Gastrocnemius medialis (tissue), 4 donors: ENCODE measurements around the gene EIPR1.

Experiments used
- POLR2A ChIP-seq, 2 donors: fragments of 450-650 bp; IDR thresholded peaks; one replicate each; pipeline ENCODE4 v1.6.1; 2017; ENCODE audit warnings: antibody characterized with exemption in 2 of 2, mild to moderate bottlenecking in 2 of 2, moderate library complexity in 2 of 2
- TF ChIP-seq, protein P1 (sequence below), 5 experiments: fragments of 450-650 bp in 3 of 5; fragments of 200-600 bp in 2 of 5; sonication (generic) in 2 of 5; IDR thresholded peaks in 4 of 5; conservative IDR thresholded peaks in 1 of 5; 1 replicate in 4 of 5; 2 replicates in 1 of 5; pipeline ENCODE4 v1.5.1; 2016 to 2019; ENCODE audit warnings: antibody characterized with exemption in 5 of 5, mild to moderate bottlenecking in 3 of 5, moderate library complexity in 3 of 5

DNA sequence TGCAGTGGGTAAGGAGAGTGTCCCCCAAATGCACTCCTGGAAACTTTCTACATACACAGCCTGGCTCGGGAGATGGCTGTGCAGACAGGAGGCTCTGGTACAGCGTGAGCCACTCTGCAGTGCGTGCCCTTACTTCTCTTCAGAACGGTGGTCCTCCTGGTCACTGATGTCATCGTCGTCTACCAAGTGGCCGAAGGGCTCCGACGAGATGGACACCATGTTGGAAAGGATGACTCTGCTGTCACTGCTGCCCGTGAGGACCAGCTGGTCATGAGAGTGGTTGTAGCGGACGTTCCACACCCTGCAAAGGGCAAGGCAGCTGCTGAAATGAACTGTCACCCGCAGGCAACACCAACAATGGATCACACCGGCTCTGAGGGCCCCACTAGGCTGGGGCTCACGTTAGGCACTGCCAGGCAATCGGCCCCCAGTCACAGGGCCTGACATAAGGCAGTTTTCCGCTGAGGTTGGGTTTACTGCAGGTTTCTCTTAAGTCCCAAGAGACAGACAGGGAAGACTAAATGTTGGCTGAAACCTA lies 185.3 kb downstream of the EIPR1 start:
- TF ChIP-seq, protein P1, sequence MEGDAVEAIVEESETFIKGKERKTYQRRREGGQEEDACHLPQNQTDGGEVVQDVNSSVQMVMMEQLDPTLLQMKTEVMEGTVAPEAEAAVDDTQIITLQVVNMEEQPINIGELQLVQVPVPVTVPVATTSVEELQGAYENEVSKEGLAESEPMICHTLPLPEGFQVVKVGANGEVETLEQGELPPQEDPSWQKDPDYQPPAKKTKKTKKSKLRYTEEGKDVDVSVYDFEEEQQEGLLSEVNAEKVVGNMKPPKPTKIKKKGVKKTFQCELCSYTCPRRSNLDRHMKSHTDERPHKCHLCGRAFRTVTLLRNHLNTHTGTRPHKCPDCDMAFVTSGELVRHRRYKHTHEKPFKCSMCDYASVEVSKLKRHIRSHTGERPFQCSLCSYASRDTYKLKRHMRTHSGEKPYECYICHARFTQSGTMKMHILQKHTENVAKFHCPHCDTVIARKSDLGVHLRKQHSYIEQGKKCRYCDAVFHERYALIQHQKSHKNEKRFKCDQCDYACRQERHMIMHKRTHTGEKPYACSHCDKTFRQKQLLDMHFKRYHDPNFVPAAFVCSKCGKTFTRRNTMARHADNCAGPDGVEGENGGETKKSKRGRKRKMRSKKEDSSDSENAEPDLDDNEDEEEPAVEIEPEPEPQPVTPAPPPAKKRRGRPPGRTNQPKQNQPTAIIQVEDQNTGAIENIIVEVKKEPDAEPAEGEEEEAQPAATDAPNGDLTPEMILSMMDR (IDR thresholded peaks at IDR 0.05 in 4 of 5, conservative IDR thresholded peaks at IDR 0.05 in 1 of 5) = no peak
- no peak for TF ChIP-seq POLR2A (IDR thresholded peaks at IDR 0.05)
